EH (cell line): Measurements from ENCODE around the gene UBR1.
"Not testable (repeated sequence)": the region's sequence is repeated elsewhere in the genome, so short reads cannot be mapped to it uniquely, and the experiment has no call there.

ENCODE experiments used
- DNase-seq: peaks from one replicate; pipeline ENCODE4 v3.0.0-alpha.2; 2015; ENCODE audit warnings: low read depth

Gene UBR1

DNA sequence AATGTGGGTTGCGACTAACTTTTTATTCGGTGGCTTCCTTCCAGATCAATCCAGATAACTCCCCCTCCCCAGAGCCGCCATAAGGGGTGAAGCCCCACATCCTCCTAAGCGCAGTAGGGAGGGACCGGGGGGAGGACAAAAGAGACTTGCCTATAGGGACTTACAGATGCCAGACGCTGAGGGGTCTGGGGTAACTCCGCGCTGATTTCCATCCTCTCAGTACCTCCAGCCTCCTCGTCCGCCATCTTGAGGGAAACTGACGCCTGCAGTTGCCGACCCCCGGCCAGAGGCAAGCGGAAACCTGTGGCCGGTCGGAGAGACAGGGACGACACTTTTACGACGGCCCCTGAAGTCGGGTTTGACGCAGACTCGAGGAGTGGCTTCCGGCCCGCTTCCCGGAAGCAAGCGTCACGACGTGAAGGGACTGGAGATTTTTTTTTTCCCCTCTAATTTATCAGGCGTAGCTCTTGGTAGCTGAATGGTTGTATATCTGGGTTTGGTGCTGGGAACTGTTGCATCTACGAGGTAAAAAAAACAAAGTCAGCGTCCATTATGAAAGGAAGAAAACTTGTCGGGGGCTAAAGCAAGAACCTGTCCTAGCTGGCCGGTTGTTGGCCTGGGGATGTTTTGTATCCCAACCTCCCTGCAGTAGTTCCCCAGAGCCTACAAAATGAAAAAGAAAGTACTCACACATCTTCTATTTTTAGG is at the start of gene UBR1:
TSS of gene UBR1 (minus strand) at position 261 of the 708 bp plus-strand sequence. CDS start at position 245, 16 bp downstream.
- peak; percentile 92 for DNase-seq

DNA sequence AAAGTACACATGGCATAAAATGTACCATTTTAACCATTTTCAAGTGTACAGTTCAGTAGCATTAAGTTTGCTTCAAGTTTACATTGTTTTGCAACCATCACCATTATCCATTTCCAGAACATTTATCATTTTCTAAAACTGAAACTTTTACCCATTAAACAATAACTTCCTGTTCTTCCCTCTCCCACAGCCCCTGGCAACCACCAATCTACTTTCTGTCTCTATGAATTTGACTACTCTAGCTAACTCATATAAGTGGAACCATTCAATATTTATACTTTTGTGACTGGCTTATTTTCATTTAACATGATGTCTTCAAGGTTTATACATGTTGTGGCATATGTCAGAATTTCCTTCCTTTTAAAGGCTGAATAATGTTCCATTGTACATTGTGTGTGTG is 47.4 kb upstream of the UBR1 start:
- no peak for DNase-seq

DNA sequence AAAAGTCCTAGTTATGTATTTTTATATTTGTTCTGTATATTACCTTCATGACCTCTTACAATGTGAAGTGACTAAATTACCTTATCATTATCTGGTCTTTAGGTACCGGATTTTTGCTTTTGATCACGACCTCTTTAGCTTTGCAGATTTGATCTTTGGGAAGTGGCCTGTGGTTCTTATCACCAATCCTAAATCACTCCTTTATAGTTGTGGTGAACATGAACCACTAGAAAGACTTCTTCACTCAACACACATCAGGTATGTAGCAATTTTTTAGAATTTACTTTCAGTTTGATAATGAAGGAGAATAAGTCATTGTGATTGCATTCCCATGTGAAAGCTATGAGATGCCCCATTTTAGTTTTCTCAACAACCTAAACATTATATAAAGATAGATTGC is 45.9 kb upstream of the UBR1 start:
- no peak for DNase-seq

DNA sequence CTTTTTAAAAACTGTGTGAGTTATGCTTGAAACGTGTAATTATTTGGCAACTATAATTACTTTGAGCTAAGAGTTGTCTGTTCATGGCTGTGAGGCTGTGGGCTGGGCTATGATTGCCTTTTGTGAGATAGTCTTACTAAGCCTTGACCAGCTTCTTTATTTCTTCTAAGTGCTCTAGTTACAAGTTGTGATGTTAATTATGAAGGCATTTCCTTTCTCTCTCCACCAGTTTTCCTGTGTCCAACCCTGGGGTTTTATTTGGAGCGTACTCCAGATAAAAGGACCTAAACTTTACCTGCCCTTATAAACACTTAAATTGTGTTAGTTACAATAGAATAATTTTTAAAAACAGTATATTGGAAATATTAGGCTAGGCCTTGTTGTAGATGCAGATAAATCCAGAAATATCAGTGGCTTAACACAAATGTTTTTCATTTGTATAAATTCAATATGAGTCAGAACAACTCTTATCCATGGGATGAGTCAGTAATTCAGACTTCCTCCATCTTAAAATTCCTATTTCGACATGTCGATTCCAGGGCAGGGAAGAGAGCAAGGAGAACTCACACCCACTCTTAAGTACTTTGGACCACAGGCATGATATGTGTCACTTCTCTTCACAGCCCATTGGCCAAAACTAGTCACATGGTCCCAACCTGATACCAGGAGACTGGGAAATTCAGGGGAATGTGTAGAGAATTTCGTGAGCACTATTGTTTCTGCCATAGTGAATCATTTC is 44.5 kb upstream of the UBR1 start:
- DNase-seq = peak; percentile 98

DNA sequence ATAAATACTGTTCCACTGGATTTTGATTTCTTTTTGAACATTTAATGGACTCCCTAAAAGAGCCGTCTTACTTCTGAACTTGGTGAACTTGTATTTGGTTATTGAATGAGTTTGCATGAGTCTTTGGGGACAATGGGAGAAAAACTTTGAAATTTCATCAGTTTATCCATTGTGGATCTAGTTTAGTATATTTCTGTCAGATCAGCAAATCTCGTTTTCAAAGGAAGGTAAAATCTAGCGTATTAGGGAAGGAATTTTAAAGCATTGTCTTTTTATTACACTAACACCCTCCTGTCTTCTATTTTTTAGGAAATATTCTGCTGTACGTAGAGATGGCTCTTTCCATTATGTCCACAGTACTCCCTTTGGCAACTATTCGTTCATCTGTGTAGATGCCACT is 40.3 kb upstream of the UBR1 start:
- no peak for DNase-seq

DNA sequence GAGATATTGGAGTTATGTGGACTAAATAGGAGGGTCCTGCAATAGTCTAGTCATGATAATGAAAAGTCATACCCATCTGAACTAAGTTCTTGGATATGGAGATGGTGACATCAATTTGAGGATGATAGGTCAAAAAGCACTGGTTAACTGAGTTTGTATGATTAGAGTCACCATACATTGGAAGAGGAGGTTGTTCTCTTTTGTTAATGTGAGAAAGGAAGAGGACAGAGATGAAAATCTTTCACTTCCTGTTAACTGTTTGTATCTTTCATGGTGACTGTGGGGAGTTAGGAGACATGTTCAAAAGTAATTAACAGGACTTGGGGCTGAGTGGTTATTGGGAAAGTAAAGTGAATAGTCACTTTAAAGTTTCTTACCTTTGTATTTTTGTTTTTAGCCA is 38.7 kb upstream of the UBR1 start:
- DNase-seq = no peak

DNA sequence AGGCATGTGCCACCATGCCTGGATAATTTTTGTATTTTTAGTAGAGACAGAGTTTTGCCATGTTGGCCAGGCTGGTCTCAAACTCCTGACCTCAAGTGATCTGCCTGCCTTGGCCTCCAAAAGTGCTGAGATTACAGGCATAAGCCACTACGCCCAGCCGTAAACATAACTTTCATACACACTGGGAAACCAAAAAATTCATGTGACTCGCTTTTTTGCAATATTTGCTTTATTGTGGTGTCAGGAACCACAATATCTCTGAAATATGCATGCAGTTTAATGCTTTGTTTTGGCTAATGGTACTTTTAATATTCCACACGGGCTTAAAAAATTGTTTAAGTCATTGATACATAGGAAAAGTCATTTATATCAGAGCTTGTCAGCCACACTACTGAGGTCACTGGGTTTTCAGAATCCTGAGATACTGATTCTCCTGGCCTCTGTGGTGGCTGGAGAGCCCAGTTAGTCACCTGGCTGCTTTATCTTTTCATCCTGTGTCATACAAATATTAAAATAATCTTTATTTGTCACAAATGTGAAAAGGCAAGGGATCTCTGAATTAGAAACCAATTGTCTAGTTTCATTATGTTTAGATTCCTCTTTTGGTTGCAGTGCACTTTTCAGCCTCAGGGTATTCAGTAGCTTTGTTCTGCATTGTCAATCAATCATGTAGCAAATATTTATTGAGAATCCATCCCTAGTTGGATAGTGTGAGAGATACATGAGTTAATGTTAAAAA is 37.5 kb upstream of the UBR1 start:
- DNase-seq = no peak

DNA sequence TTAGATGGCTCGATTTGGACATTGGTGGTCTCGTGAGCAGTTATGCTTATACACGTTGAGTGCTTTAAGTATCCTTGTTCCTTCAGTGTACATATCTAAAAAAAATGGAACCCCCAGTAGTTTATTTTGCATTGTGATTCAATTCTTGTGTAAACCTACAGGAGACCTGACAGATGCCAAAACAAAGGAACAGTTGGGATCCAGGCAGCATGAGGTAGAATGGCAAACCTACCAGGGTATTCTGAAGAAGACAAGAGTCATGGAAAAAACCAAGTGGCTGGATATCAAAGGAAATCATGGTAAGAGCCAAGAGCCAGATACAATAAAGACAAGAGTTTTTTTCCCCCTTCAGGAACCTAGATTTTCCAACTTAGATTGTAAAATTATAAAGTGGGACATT is 29.5 kb upstream of the UBR1 start:
- DNase-seq = no peak

DNA sequence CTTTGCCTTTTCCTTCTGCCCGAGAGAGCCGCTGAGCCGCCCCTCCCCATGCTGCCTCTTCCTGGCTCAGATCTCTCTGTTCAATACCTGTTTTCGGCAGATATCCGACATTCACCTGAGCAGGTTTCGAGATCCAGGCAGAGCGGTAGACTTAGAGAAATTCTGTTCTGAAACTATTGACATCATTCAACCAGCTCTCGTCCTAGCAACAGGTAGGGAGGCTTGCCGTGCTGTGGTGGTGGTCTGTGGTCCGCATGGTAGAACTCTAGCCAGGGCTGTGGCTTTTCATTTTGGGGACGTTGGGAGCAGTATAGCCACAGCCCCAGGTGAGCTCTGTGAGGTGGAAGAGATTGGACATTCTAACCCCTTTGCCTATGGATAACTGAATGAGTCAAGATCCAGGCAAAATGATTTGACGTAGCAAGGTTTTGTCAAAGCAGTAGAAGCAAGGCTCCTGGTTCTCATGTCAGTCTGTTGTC is 28.4 kb upstream of the UBR1 start:
- no peak for DNase-seq

DNA sequence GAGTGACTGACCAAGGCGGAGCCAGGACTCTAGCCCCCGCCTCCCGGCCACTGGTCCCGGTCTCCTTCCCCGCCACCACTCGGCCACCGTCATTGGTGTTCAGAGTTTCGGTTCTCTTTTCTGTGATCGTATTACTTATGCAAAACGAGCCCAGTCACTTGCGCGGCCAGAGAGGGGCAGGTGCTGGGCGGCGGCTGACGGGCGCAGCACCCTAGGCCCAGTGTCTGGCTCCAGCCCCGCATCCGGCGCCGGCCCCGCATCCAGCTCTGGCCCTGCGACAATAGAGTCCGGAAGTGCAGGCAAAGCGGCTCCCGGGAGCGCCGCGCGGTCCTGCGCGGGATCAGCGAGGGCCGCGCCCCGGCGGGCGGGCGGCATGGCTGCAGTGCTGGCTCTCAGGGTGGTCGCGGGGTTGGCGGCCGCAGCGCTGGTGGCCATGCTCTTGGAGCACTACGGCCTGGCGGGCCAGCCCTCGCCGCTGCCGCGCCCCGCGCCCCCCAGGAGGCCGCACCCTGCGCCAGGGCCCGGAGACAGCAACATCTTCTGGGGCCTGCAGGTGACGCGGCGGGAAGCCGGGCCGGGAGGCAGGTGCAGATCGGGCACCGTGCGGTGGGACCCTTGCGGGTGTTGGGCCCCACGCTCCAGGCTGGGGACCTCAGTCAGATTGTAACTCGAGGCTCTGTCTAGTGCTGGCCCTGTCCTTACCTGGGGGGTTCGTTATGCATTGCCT is 27.8 kb upstream of the UBR1 start, which contains the start of gene TMEM62:
TSS of gene TMEM62 (plus strand) at position 157 of the 727 bp plus-strand sequence. CDS start at position 374, 217 bp downstream.
- DNase-seq = peak; percentile 75

DNA sequence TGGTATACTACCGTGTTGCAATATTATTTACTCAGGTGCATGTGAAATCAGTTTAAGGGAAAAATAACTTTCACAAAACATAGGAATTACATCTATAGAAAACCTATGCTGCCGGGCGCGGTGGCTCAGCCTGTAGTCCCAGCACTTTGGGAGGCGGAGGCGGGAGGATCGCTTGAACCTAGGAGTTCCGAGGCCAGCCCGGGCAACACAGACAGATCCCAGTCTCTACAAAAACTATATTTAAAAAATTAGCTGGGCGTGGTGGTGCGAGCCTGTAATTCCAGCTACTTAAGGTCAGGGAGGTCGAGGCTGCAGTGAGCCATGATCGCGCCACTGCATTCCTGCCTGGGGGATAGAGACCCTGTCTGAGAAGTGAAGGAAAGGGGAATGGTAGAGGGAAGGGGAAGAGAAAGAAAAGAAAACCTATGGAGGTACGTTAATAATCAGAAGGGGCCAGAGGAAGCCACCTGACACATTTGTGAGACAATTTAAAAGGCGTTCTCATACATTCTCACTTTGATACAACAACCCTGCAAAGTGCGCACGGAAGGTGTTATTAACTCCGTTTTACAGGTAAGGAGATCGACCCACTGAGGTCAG is 27.1 kb upstream of the UBR1 start:
- DNase-seq = no peak

DNA sequence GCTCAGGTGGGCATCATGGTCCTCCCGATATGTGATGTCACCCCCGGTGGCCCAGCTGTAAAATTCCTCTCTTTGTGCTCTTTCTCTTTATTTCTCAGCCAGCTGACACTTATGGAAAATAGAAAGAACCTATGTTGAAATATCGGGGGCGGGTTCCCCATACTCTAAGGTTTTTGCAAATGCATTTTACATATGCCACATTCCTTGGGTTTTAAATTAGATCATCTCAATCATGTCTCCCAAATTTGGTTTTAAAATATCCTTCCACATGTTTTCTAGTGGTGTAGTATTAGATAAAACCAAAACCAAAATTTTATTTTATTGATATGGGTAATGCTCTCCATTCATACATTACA is 23.1 kb upstream of the UBR1 start:
- DNase-seq = no peak

DNA sequence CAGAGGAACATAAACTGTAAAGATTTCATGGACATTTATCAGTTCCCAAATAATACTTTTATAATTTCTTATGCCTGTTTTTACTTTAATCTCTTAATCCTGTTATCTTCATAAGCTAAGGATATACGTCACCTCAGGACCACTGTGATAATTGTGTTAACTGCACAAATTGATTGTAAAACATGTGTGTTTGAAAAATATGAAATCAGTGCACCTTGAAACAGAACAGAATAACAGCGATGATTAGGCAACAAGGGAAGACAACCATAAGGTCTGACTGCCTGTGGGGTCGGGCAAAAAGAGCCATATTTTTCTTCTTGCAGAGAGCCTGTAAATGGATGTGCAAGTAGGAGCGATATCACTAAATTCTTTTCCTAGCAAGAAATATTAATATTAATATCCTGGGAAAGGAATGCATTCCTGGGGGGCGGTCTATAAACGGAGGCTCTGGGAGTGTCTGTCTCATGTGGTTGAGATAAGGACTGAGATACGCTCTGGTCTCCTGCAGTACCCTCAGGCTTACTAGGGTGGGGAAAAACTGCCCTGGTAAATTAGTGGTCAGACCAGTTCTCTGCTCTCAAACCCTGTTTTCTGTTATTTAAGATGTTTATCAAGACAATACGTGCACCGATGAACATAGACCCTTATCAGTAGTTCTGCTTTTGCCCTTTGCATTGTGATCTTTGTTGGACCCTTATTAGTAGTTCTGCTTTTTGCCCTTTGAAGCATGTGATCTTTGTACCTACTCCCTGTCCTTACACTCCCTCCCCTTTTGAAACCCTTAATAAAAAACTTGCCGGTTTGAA is 22.5 kb upstream of the UBR1 start:
- DNase-seq = not testable (repeated sequence)

DNA sequence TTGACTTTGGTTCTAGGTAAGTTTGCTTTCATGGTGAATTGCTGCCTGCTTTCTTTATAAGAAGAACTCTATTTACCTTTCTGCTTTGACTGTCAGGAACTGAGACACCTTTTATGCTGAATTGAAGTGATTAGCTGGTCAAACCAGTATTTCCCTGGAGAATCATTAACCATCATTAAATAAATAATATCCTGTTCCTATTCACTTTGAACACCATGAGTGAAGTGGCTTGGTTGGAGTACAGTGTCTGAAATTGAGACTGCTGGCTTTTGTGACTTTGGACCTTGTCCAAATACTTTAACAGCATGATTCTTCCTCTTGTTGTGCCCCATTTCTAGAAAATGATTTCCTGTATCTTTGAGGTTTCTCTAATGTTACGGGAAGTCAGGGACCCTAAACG is 21.9 kb upstream of the UBR1 start:
- DNase-seq = no peak

DNA sequence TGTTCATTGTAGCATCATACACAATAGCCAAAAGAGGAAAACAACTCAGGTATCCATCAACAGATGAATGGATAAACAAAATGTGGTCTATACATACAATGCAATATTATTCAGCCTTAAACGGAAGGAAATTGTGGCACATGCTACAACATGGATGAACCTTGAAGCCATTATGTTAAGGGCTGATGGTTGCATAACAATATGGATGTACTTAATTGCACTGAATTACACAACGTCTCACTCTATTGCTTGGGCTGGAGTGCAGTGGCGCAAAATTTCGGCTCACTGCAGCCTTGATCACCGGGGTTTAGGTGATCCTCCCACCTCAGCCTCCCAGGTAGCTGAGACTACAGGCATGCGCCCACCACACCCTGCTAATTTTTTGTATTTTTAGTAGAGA is 20.5 kb upstream of the UBR1 start:
- DNase-seq = no peak

DNA sequence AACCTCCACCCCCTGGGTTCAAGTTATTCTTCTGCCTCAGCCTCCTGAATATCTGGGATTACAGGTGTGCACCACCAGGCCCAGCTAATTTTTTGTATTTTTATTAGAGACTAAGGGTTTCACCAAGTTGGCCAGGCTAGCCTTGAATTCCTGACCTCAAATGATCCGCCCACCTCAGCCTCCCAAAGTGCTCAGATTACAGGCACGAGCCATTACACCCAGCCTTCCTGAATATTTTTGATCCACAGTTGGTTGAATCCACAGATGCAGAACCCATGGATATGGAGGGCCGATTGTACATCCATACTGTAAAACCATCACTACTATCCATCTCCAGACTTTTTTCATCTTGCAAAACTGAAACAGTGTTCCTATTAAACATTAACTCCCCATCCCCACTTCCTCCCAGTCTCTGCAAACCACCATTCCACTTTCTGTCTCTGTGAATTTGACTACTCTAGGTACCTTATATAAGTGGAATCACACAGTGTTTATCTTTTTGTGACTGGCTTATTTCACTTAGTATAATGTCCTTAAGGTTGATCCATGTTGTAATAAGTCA is 19.3 kb upstream of the UBR1 start:
- no peak for DNase-seq

DNA sequence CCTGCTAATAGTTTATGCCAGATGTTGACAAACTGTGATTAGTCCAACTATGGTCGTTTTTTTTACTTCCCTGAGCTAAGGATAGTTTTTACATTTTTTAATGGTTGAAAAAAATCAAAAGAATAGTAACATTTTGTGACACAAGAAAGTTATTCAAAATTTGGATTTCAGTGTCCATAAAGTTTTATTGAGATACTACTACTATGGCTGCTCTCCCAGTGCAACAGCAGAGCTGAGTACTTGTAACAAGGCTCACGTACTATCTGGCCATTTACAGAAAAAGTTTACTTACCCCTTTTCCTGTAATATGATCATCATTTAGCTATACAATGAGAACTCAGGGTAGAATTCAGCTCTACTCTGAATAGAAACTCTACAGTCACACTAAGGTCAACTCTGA is 16.0 kb upstream of the UBR1 start:
- DNase-seq = no peak

DNA sequence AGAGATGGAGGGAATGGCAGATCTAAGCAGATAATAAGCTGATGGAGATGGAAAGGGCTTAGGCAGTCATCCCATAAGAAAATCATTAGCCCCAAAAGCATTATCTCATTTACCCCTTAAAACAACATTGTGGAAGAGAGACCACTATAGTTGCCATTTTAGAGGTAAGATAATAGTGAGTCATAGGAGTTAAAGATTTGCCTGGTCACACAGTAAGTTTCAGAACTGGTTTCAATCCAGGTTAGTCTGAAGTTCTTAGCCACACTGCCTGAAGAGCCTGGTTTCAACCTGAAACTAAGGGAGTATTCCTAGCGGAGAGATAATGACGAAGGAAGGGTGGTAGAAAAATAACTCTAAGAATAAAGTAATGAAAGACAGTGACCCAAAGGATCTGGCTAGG is 13.0 kb upstream of the UBR1 start:
- DNase-seq = no peak

DNA sequence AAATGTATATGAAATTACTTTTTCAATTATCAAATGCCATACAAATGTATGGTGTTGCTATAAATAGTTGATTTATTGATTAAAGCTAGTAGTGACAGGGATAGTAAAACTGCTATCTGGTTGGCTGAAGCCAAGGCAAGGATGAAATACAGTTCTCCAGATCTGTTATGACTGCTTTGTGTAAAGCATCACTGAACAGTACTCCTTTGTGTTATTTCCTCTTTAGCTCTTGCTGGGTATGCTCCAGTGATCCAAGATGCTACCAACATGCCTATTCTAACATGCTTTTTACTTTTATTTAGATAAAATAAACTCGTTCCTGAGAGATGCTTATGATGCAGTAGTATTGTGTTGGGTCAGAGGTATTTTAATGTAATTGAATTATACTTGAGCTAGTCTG is 12.4 kb upstream of the UBR1 start:
- no peak for DNase-seq

DNA sequence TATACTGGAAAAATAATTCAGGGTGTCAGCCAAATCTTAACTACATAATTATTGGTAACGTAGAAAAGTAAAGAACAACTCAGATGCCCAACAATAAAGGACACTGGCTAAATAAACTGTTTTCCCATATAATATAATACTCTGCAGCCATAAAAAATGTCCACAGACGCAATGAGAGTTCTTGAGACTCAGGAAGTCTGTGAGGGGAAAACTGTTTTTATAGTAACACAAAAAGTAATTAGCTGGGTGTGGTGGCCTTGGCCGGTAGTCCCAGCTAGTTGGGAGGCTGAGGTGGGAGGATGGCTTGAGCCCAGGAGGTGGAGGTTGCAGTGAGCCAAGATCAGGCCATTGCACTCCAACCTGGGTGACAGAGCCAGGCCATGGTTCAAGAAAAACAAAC is 5.5 kb upstream of the UBR1 start:
- no peak for DNase-seq

DNA sequence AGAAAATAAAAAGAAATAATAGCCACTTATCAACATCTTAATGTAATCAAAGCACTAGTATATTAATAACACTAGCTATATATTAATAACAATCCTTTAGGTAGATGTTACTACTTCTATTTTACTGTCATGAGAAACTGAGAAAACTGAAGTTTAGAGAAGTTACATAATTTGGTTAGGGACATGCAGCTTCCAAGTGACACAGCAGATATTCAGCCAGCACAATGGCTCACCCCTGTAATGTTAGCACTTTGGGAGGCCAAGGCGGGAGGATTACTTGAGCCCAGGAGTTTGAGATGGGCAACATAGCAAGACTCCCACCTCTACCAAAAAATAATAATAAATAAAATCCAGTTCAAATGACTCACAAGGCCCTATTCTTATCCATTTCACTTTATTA is 1.9 kb upstream of the UBR1 start:
- DNase-seq = no peak
